Ovary (tissue), 3 donors: ENCODE measurements around the gene SOCS7.

Experiments used
- EP300 ChIP-seq: sonication (generic); formaldehyde crosslinking; IDR thresholded peaks from one replicate; pipeline ENCODE4 v1.6.1; 2017; ENCODE audit warnings: antibody characterized with exemption
- POLR2A ChIP-seq: fragments of 450-650 bp; IDR thresholded peaks from one replicate; pipeline ENCODE4 v1.6.1; 2017; ENCODE audit warnings: antibody characterized with exemption, mild to moderate bottlenecking, moderate library complexity
- TF ChIP-seq, protein P1 (sequence below), 3 donors: fragments of 450-650 bp in 2 of 3; fragments of 200-600 bp in 1 of 3; IDR thresholded peaks; one replicate each; pipeline versions ENCODE4 v1.5.1 to v1.8.0; 2016 to 2022; ENCODE audit warnings: antibody characterized with exemption in 3 of 3, mild to moderate bottlenecking in 1 of 3
- donor health status: DM: no; HTN: no; CAD: no.

DNA sequence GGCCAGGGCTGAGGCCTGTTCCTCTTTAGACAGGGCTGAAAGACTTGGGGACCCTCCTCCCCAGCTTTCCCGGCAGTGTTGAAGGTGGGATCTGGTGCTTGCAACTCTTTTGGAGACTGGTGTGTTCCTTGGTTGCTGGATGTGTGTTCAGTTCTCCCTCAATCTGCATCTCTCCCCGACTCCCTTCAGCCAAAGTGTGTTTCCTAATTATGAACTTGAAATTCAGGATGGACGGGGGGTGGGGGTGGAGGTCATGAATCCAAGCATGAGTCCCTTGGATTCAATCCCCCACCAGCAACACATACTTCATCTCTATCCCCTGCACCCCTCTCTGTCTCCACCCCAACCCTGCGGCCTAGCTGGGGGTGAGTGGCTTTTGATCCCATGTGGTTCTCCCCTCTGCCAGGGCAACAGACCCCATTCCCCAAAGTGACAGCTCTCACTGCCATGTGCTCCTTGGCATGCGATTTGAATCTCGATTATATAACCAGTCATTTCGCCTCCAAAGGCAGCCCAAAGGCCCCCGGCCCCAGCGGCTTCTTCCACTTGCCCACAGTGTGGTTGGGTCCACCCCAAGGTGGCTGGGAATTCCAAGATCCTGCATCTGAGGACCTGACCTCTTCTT is 77.9 kb downstream of the SOCS7 start:
- TF ChIP-seq, protein P1, sequence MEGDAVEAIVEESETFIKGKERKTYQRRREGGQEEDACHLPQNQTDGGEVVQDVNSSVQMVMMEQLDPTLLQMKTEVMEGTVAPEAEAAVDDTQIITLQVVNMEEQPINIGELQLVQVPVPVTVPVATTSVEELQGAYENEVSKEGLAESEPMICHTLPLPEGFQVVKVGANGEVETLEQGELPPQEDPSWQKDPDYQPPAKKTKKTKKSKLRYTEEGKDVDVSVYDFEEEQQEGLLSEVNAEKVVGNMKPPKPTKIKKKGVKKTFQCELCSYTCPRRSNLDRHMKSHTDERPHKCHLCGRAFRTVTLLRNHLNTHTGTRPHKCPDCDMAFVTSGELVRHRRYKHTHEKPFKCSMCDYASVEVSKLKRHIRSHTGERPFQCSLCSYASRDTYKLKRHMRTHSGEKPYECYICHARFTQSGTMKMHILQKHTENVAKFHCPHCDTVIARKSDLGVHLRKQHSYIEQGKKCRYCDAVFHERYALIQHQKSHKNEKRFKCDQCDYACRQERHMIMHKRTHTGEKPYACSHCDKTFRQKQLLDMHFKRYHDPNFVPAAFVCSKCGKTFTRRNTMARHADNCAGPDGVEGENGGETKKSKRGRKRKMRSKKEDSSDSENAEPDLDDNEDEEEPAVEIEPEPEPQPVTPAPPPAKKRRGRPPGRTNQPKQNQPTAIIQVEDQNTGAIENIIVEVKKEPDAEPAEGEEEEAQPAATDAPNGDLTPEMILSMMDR (IDR thresholded peaks at IDR 0.05) = no peak
- TF ChIP-seq POLR2A (no peak), EP300 (no peak)
